T-helper 9 cell (primary cell): Measurements from ENCODE around the gene ZPR1.
"Not testable (repeated sequence)": the region's sequence is repeated elsewhere in the genome, so short reads cannot be mapped to it uniquely, and the experiment has no call there.

Experiments
- DNase-seq: peaks from one replicate; pipeline ENCODE4 v3.0.0-alpha.2; 2020

The ZPR1 gene

DNA sequence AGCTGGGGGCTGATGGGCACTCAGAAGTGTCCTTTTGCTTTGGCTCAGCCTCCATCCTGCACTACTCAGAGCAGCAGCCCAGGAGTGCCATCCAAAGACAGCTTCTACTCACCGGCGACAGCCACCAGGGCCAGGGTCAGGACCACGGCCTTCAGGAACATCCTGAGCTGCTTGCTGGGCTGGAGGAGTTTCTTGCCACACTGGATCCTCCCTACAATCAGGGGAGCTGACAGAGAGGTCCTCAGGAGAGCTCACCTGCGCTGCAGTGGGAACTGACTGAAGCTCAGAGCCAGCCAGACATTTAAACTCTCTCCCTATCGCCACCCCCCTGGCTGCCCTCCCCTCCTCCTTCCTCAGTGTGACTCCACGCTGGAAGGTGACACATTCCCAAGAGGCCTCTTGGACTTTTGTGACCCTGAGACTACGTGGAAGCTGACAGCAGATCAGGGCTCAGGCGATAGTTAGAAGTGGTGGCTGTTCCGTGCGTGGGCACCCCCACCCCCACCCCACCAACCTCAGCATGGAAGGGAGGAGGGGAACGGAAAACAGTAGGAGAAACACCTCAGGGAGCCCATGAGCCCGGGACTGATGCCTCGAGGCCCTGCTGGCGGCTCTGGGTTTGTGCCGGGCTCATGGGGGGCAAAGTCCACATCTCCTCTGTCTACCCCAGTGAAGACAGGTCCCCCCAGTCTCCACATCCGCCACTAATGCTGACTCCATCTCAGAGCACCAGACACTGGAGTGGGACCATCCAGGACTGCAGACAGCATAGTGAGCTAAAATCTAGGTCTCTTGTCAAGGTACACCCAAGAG lies 35.4 kb upstream of the ZPR1 start, which contains the start of gene APOA4:
Gene APOA4, minus strand, starts transcription at position 274 of the 813 bp plus-strand sequence. Its CDS starts 113 bp downstream, at position 161.
- DNase-seq: no peak

DNA sequence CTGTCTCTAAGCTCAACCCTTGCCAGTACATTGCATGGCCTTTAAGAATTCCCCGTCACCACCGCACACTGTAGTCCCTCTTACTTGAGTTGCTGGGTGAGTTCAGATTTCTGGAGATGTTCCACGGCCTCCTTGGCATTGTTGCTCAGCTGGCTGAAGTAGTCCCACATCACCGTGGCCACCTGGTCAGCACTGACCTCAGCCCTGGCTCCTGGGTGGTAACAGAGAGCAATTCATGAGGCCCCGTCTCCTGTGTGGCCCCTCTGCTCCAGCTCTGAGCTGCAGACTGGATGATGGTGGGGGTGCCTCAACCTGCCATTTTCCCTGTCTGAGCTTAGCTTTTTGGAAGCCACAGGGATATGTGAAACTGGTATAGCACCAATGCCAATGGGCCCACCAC lies 34.8 kb upstream of the ZPR1 start:
- no peak for DNase-seq

DNA sequence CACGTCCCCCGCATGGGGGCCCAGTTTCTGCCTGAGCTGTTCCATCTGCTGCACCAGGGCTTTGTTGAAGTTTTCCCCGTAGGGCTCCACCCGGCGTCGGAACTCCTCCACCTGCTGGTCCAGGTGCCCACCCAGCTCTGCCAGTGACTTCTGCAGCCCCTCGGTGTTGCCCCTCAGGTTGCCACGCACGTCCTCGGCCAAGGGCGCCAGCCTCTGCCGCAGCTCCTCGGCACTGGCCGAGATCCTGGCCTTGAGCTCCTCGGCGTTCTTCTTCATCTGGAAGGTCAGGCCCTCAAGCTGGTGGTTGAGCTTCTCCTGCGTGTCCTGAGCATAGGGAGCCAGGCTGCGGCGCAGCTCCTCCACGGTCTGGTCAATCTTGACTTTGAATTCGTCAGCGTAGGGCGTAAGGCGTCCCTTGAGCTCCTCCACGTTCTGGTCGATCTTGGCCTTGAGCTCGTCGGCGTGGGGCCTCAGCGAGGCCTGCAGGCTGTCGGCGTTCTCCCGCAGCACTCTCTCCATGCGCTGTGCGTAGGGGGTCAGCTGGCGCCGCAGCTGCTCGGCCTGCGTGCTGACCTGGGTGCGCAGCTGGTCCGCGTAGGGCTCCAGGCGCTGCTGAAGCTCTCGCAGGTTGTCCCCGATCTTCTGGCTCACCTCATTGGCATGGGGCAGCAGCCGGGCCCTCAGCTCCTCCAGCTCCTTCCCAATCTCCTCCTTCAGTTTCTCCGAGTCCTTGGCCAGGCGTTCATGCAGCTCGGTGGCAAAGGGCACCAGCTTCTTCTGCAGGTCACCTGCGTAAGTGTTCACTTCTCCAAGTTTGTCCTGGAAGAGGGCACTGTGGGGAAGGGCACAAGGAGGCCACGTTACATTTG lies 33.5 kb upstream of the ZPR1 start:
- DNase-seq: no peak

DNA sequence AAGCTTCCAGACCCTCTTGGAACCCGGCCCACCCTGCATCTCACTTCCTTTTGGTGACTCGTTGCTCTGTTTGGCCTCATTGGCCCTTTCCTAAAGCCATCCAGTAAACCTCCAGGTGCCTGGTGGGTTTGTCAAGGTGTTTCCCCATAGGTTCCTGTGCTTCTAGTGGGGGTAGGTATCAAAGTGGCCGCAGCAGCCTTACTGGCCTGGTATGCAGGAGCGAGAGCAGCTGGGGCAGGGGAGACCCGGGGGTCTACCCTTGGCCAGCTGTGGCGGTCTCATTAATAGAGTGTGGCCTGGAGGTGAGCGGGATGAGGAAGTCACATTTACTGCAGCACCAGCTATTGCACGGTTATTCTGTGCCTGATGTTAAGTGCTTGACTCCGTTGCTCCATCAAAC lies 31.2 kb upstream of the ZPR1 start:
- DNase-seq: no peak

DNA sequence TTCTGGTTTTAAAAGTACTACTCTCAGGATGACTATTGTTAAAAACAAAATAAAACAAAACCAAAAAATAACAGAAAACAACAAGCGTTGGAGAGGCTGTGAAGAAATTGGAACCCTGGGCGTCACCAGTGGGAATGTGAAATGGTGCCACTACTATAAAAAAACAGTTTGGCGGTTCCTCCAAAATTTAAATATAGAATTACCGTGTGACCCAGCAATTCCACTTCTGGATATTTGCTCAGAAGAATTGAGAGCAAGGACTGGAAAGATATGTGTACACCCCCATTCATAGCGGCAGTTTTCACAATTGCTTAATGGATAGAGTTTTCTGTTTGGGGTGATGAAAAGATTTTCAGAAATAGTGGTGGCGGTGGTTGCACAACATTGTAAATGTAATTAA lies 26.7 kb upstream of the ZPR1 start:
- DNase-seq: no peak

DNA sequence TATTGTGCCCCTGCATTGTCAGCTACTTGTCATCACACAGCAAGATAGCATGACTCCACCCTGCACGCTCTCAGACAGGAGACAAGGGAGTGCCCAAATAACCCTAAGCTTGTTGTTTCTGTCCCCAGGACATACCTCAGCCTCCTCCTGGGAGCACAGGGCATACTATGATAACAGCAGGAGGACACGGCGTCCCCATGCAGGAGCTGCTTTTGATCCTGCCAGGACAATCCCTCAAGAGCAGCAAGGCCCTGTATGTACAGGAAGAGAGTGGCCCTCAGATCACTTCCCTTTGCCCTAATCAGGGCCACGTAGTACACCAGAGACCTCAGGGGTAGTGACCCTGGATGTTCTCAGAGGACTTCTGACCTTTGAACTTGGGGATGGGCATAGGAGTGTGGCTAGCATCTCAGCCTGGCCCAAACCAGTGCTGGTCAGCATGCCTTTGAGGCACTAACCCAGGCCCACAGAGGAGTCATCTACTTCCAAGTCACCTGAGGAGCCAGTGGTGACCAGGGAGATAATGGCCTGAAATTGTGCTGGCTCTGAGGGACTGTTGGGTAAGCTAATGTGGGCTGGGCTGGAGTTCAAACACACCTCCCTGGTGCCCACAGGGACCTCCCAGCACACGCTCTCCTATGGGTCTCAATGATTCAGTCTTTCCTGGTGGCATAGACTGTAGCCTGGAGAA lies 26.1 kb upstream of the ZPR1 start:
- DNase-seq: no peak

DNA sequence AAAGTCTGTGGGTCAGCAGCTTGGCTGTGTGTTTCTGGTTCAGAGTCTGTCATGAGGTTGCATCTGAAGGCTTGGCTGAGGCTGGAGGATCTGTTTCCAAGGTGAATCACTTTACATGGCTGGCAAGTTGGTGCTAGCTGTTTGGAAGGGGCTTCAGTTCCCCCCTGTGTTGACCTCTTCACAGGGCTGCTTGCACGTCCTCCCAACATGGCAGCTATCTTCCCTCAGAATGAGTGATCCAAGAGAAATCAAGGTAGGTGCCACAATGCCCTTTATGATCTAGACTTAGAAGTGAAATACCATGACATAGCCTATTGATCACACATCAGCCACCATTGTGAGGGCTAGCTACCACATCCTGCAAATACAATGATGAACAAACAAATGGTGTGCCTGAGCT lies 25.3 kb upstream of the ZPR1 start:
- no peak for DNase-seq

DNA sequence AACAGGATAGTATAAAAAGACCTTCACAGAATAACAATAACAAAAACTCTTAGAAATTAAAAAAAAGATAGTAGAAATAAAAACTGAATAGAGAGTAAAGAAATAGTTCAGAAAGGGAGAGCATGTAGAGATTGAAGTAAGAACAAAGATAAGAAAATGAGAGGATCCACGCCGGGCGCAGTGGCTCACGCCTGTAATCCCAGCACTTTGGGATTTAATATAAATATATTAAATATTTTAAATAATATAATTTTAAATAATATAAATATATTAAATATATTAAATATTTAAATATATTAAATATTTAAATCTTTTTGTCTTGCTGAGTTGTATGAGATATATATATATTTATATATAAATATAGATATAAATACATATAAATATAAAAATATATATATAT lies 24.3 kb upstream of the ZPR1 start:
- no peak for DNase-seq

DNA sequence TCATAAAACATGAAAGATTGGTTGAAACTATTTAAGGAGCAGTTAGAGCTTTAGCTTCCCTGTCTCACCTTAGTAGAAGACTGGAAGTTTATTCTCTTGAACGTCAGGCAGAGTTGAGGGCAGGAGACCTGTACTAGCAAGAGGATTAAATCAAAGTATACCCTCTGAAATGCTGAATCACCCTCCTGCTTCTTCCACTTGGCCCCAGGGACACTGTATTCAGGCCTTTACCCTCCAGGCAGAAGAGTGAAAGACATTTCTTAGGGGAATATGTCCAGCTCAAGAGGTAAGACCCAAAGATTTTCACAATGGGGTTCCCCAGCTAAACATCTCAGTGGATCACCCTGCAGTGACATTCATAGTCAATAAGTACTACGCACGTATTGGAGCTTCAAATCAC lies 23.4 kb upstream of the ZPR1 start:
- DNase-seq: no peak

DNA sequence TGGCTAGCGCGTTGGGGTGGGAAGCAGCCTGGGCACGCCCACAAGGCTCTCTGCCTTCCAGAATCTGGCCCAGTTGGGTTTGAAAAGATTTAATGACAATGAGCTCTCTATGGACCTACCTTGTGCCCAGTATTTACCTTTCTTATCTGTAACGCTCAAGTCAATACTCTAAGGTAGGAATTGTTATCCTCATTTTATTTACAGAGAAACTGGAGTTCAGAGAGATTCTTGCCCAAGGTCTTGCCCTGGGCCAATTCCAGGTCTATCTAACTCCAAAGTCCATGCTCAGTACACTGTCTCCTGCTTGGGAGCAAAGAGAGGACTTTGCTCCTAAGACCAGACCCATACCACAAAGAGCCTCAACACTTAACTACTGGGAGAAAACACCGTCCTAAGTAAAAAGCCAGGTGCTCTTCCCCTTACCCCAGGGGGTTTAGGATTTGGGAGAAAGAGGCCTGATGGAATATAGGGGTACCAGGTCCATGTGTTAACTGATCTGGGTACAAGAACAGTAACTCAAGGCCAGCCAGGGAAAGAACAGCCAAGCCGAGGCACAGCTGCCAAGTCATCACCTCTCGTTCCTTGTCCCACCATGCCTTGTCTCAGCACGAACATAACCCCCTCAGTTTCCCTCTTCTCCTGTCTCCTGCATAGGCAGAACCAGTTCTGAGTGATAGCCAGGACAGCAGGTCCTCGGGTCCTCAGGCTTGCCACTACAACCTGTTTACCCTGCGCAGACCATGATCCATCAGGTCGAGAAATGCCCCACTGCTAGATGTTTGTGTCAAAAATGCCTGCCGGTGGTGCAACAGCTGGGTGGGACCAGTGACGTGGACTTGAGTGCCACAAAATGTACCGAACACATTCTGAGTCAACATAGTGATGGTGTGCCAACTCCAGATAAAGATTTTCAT lies 20.7 kb upstream of the ZPR1 start:
- DNase-seq: no peak

DNA sequence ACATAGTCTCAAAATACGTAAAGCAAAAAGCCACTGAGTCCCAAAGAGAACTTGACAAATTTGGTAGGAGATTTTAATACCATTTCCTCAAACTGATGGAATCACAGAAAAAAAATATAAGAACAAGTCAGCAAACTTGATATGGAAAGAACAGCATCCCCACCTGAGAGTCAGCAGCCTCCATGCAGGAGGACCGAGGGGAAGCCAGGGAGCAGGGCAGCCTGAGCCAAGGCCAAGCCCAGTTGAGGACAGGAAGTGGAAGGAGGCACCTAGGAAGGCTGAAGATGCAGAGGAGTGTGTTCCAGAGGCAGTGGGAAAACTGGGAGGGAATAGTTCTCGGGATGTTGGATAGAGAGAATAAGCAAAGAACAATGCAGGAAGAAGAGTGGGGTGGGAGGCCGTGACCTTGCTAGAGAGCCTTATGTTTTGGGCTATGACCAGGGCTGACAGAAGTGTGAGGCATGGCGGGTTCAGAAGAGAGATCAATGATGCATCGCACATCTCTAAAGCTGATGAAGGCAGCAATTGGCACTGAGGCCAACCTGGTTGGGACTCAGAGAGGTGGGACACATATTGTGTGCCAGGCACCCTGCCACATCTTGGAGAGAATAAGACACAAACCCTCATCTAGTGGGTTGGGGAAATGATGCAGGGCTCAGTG lies 19.9 kb upstream of the ZPR1 start:
- no peak for DNase-seq

DNA sequence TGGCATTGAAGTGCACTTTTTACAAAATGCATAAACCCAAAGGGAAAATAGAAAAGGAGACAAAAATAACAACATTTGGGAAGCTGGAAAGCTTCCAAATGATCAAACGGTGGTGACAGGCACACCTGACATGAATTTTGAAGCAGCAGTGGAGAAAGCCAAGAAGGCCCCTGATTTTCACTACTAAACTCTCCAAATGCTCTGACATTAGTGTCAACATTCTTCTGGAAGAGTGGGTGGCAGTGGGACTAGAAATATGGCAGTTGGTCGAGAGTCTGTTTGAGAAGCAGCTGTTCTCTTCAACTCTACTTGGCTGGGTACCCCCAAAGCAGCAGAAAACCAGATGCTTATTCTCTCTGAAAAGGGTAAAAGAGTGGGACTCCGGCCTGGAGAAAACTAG lies 16.2 kb upstream of the ZPR1 start:
- DNase-seq: no peak

DNA sequence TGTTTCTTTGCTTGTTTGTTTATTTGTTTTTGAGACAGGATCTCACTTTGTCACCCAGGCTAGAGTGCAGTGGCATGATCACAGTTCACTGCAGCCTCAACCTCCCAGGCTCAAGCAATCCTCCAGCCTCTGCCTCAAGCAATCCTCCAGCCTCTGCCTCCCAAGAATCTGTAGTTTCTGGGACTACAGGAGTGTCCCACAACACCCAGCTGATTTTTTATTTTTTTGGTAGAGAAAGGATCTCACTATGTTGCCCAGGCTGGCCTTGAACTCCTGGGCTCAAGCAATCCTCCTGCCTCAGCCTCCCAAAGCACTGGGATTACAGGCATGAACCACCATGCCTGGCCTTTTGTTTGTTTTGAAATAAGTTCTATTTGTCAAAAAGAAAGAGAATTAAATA lies 13.8 kb upstream of the ZPR1 start:
- DNase-seq: not testable (repeated sequence)

DNA sequence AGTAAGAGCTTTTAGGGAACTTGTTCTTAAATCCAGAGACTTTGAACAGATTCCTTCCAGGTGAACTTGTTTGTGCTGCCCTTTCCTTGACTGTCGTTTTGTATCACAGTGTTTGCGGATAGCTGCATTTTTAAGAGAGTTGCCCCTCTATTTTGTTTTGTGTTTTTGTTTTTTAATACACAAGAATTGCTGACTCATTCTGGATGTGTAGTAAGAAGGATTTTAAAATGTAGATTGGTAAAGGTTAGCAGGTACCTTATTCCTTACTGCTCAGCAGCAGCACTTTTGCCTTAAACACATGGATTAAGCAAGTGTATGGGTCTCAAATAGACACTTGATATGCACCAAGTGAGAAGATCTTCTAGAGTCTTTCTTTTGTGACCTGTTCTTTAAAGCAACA lies 12.8 kb upstream of the ZPR1 start:
- DNase-seq: no peak

DNA sequence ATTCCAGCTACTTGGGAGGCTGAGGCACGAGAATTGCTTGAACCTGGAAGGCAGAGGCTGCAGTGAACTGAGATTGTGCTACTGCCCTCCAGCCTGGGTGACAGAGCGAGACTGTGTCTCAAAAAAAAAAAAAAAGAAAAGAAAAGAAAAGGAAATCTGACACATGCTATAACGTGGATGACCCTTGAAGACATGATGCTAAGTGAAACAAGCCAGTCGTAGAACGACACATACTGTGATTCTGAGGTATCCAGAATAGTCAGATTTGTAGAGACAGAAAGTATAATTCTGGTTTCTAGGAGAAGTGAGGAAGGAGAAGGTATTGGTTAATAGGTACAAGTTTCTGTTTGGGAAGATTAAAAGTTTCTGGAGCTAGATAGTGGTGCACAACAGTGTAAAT lies 10.5 kb upstream of the ZPR1 start:
- no peak for DNase-seq

DNA sequence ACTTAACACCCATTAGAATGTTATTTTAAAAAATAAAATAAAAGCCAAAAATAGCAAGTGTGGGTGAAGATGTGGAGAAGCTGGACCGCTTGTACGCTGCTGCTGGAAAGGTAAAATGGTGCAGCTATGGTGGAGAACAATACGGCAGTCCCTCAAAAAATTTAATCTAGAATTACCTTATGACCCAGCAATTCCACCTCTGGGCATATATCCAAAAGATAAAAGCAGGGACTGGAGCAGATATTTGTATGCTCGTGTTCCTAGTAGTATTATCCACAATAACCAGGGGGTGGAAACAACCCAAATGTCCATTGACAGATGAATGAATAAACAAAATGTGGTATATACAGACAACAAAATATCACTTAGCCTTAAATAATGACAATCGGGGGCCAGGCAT lies 10.0 kb upstream of the ZPR1 start:
- DNase-seq: no peak

DNA sequence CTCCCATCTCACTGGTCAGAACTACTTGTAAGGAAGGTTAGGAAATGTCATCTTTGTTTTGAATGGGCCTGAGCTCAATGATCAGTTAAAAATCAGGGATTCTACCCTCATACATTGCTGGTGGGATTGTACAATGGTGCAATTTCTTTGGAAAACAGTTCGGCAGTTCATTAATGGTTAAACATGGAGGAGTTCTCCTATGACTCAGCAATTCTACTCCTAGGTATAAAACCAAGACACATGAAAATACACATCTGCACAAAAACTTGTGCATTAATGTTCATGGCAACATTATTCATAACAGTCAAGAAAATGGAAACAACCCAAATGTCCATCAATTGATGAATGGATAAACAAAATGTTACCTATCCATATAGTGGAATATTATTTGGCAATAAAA lies 8.7 kb upstream of the ZPR1 start:
- DNase-seq: no peak

DNA sequence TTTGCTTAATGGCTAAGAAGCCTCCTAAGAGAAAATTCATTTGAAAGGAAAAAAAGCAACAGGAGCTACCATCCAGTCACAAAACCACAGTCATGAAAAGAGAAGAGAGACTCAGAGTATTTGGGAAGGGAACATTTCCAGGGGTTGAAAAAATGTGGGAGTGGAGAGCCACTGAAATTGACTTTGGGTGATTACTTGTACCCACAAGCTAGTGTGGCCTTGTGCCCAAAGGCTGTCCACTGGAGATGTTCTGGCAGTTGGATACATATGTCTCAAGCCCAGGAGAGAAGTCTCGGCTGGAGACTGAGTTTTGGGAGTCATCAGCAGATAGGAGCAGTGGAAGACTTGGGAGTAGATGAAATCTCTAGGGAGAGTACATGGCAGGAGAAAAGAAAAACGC lies 7.0 kb upstream of the ZPR1 start:
- no peak for DNase-seq

DNA sequence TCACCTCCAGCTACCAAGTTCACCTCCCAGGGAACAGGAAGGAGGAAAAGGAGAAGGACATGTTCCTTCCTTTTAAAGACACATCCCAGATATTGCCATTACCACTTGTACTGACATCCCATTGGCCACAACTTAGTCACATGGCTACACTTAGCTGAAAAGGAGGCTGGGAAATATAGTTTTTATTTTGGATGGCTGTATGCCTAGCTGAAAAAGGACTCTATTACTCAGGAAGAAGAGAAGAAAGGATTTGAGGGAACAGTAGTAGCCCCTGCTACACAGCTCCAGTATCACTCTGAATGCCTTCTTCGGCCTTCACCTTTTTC lies 5.9 kb upstream of the ZPR1 start:
- DNase-seq: no peak

DNA sequence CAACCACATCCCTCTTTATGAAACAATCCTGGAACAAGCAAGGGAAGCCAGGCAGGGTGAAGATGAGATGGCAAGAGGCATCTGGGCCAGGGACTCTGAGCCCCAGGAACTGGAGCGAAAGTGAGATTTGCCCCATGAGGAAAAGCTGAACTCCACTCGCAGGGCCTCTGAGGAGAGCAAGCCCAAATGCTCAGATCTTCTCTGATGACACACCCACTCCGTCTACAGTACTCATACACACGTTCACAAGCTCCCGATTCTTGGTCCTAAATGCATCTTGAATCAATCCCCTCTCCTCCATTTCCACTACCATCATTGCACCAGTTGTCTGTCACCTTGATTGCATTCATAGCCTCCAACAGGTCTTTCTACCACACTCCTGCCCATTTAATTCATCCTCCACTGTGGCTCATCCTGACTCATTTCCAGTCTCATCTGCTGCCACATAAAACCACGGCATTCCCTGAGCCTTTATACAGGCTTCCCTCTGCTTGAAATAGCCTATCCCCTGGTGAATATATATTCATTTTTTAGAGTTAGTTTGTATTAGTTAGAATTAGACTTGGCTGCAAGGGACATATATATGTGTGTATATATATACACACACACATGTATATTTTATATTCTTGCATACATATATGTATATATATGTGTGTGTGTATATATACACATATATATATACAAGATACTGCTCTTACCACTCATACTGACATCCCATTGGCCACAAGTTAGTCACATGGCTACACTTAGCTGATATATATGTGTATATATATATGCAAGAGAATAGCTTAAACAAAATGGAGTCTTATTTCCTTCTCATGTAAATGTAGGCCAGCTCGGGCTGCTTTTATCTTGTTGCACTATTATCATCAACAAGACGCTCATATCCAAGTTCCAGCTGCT lies 5.3 kb upstream of the ZPR1 start:
- DNase-seq: no peak
